ENCODE data around the gene MGMT.

Gene MGMT

DNA sequence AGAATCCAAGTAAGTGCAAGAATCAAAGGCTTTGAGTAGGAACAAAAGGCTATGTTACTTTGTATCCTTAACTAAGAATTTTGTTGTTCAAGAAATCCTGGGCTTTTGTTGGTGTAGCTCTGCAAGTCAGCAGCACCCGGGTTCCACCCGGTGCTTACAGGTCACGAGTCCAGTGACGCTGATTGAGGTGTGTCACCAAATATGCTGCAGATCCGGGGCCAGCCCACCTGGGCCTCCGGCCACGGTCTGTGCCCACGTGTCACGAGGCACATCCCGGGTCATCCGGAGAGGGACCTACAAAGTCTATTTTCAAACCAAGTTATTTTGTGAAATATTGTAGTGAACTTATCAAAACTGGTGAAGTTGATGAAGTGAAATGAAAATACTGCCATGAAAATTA lies 103.1 kb downstream of the MGMT start:
- no peaks in the 10 kb centered on the region for H3K27me3 ChIP-seq (replicated peaks; ENCODE audit: insufficient read depth, low read length)
- H2AFZ ChIP-seq (ENCODE audit: low read length): no peak overlapping the region
- no peaks in the 10 kb centered on the region for H3K36me3 ChIP-seq (replicated peaks; ENCODE audit: insufficient read depth, low read length)
- no peak overlapping the region for H3K4me2 ChIP-seq (ENCODE audit: low read depth, low read length)
- H4K20me1 ChIP-seq (ENCODE audit: insufficient read depth, low read length): no peaks in the 10 kb centered on the region
- no peak for DNase-seq
- H3K79me2 ChIP-seq (ENCODE audit: low read length): no peaks in the 10 kb centered on the region
- no peak overlapping the region for H3K4me3 ChIP-seq (ENCODE audit: low read length)
- no peaks in the 10 kb centered on the region for H3K4me1 ChIP-seq (ENCODE audit: low read length)
- H3K27ac ChIP-seq (ENCODE audit: low read length): no peak overlapping the region
- no peak overlapping the region for H3K9ac ChIP-seq (ENCODE audit: low read length)
- H3K9me2 ChIP-seq (replicated peaks; ENCODE audit: insufficient read depth, low read length): no peaks in the 10 kb centered on the region
- H3F3A ChIP-seq (ENCODE audit: insufficient read depth, low read length): no peaks in the 10 kb centered on the region
- TF ChIP-seq EZH2 (optimal IDR thresholded peaks at IDR 0.05; ENCODE audit: low read depth, low read length) (no peak), EZH2phosphoT487 (IDR thresholded peaks at IDR 0.05; ENCODE audit: low read length) (no peak), CTCF (IDR thresholded peaks at IDR 0.05; ENCODE audit: low read length) (no peak)
- no peaks in the 10 kb centered on the region for H3K9me3 ChIP-seq (replicated peaks; ENCODE audit: insufficient read depth, low read length)

DNA sequence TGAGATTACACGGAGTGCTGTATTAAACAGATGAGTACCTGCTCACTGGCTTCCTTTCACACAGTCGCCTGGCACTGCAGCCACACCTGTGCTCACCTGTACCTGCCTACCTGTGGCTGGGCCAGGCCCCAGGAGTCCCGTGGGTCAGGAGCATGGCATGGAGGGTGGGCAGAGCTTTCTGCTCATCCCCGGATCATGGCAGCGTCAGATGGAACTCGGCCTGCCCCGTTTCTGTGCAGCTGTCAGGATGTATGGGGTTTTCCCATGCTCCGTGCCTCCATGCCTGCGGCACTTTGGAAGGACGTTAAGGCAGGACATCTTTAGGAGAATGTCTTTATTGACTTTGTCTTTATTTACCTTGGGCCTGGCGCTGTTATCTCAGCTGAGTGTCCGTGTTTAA lies 112.2 kb downstream of the MGMT start:
- no peak overlapping the region for H3K27ac ChIP-seq (ENCODE audit: low read length)
- H3K27me3 ChIP-seq (replicated peaks; ENCODE audit: insufficient read depth, low read length): no peaks in the 10 kb centered on the region
- no peak overlapping the region for H2AFZ ChIP-seq (ENCODE audit: low read length)
- TF ChIP-seq EZH2phosphoT487 (IDR thresholded peaks at IDR 0.05; ENCODE audit: low read length): no peak
- TF ChIP-seq EZH2 (optimal IDR thresholded peaks at IDR 0.05; ENCODE audit: low read depth, low read length): no peak
- TF ChIP-seq CTCF (IDR thresholded peaks at IDR 0.05; ENCODE audit: low read length): no peak
- no peaks in the 10 kb centered on the region for H3K9me3 ChIP-seq (replicated peaks; ENCODE audit: insufficient read depth, low read length)
- no peak overlapping the region for H3K4me3 ChIP-seq (ENCODE audit: low read length)
- H3K4me2 ChIP-seq (ENCODE audit: low read depth, low read length): no peak overlapping the region
- H3K36me3 ChIP-seq (replicated peaks; ENCODE audit: insufficient read depth, low read length): no peaks in the 10 kb centered on the region
- DNase-seq: no peak
- H3K9me2 ChIP-seq (replicated peaks; ENCODE audit: insufficient read depth, low read length): no peaks in the 10 kb centered on the region
- no peak overlapping the region for H3K9ac ChIP-seq (ENCODE audit: low read length)
- H4K20me1 ChIP-seq (ENCODE audit: insufficient read depth, low read length): no peaks in the 10 kb centered on the region
- no peaks in the 10 kb centered on the region for H3K4me1 ChIP-seq (ENCODE audit: low read length)
- no peaks in the 10 kb centered on the region for H3F3A ChIP-seq (ENCODE audit: insufficient read depth, low read length)
- no peaks in the 10 kb centered on the region for H3K79me2 ChIP-seq (ENCODE audit: low read length)

DNA sequence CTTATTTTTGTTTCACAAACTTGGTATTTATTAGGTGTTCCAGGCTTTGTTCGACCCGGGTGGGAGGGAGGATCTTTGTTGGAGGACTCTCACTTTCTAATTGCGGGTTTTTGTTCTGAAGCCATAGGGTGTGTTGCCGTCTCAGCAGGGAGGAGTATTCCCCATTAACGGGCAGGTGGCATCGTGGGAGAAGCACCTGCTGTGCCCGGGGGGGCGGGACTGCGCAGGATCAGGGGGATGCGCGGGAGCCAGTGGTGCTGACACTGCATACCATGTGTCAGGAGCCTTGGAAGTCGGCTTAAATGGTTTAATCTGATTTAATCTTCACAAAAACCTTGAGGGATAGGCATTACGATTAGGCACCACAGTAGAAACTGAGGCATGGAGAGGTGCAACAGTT lies 113.0 kb downstream of the MGMT start:
- no peak overlapping the region for H3K9ac ChIP-seq (ENCODE audit: low read length)
- H3K4me3 ChIP-seq (ENCODE audit: low read length): no peak overlapping the region
- H3K79me2 ChIP-seq (ENCODE audit: low read length): no peaks in the 10 kb centered on the region
- no peaks in the 10 kb centered on the region for H3K27me3 ChIP-seq (replicated peaks; ENCODE audit: insufficient read depth, low read length)
- no peak overlapping the region for H3K4me2 ChIP-seq (ENCODE audit: low read depth, low read length)
- H3F3A ChIP-seq (ENCODE audit: insufficient read depth, low read length): no peaks in the 10 kb centered on the region
- no peaks in the 10 kb centered on the region for H3K9me3 ChIP-seq (replicated peaks; ENCODE audit: insufficient read depth, low read length)
- no peaks in the 10 kb centered on the region for H4K20me1 ChIP-seq (ENCODE audit: insufficient read depth, low read length)
- no peak overlapping the region for H2AFZ ChIP-seq (ENCODE audit: low read length)
- H3K27ac ChIP-seq (ENCODE audit: low read length): no peak overlapping the region
- no peaks in the 10 kb centered on the region for H3K4me1 ChIP-seq (ENCODE audit: low read length)
- H3K36me3 ChIP-seq (replicated peaks; ENCODE audit: insufficient read depth, low read length): no peaks in the 10 kb centered on the region
- DNase-seq: no peak
- H3K9me2 ChIP-seq (replicated peaks; ENCODE audit: insufficient read depth, low read length): no peaks in the 10 kb centered on the region
- no peak for TF ChIP-seq CTCF (IDR thresholded peaks at IDR 0.05; ENCODE audit: low read length)
- TF ChIP-seq EZH2phosphoT487 (IDR thresholded peaks at IDR 0.05; ENCODE audit: low read length): no peak
- no peak for TF ChIP-seq EZH2 (optimal IDR thresholded peaks at IDR 0.05; ENCODE audit: low read depth, low read length)
